Activated naive CD4-positive, alpha-beta T cell treated with anti-CD3 and anti-CD28 coated beads, Interleukin-2, amount 50 U/mL, for 16 hours (primary cell): ENCODE results near the gene MCM3.

ENCODE experiments used
- DNase-seq: peaks from one replicate; pipeline ENCODE4 v3.0.0-alpha.2; 2020

Gene MCM3

DNA sequence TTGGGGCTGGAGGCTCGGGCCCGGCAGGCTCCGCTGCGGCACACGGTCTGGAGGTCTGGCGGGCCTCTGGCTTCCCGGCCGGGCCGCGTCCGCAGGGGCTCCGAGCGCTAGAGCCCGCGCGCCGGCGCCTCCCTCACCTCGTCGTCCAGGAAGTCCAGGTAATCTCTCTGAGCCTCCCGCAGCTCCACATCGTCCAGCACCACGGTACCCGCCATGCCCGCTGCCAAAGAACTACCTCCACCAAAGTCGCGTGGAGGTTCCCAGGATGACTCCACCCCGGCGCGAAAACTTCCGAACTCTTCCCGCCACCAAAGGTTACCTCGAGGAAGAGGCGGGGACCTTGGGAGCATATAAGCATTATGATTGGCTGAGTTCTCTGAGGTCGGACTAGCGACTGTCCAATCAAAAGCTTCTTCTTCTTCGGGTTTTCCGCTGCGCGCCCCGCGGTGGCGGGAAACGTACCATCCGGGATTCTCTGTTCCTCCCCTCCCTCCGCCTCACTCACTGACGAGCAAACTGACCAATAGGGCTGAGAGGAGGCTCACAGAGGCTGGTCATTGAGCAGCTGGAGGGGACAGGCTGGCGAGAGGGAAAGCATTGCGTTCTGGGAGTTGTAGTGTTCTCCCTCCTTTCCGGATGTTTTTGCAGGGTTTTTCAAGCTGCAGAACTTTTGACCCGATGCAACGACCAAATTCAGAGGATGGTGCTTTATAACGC lies at the start of gene MCM3:
Gene MCM3 (minus strand): TSS at position 283 of the 717 bp plus-strand sequence. CDS start 68 bp downstream, at position 215.
- DNase-seq: peak; percentile 93

DNA sequence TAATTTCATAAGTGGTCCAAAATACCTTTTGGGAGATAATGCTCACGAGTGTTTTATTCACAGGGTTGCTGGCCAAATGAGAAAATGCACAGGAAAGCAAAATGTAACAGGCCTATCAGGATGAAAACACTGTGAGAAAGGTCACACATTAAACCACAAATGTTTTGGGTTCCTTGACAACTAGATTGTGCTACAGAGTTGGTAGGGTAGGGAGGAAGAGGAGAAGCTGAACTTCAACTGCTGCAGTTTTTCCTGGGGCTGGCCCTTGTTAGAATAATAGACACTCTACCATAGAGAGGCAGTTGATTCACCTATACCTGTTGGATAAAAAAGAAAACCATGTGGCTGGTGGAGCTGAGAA lies 49.3 kb upstream of the MCM3 start:
- no peak for DNase-seq

DNA sequence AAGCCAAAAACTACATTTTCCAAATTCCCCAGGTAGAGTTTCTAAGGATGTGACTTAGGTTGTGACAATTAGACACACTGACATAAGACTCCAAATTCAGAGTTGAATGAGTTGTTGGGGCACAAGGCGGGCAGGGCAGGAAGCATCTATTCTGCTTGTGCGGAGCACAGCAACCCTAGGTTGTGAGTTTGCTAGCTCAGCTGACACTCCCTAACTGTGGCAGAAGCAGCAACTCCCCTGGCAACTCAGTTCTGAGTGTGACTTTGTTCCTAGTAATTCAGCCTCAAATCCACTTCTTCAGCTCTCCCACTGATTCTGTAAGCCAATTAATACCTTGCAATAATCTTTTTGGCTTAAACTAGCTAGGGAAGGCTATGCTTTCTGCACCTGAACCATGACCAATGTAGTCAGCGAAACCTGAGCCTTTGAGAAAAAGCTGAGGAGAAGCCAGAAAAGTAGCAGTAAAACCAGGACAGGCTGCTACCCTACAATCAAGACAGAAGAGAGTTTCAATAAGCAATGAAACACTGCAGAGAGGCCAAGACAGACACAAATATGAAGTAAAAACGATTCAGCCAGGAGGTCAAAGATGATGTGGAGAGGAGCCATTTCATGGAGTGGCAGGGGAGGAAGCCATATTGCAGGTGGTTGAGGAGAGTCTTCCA lies 47.4 kb upstream of the MCM3 start:
- no peak for DNase-seq

DNA sequence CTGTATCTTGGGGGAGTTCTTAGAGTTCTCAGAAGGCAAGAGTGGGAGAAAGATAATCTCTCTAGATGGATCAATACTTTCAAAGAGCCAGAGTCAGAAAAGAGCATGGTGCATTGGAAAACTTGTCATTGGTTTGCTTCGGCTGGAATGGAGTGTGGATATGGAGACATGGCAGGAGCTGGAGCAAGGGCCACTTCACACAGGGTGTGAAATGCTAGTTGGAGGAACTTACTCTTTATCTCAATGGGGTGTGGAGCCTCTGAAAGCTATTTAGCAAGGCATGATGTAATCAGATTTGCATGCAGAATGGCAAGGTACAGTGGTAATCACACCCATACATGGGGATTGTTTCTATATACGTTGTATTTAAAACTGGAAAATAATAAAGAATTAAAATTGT lies 45.9 kb upstream of the MCM3 start:
- DNase-seq: no peak

- DNase-seq: no peak
Measured at GRCh38 chr6:52328729-52329128, 44.2 kb upstream of the MCM3 start.

DNA sequence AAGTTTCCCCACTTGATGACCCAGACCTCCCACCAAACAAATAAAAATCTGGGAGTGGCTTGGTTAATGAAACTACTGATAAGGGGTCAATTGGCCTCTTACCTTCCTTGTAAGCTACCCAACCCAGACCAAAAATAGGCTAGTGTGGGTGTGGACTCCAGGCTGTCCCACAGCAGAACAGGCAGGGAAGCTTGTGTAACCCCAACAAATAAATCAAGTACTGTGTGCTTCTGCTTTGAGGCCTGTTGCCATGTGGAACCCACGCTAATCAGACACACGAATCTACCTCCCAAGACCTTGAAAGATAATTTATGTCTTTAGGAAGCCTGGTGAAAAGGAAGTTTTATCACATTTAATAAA lies 43.7 kb upstream of the MCM3 start:
- DNase-seq: no peak

DNA sequence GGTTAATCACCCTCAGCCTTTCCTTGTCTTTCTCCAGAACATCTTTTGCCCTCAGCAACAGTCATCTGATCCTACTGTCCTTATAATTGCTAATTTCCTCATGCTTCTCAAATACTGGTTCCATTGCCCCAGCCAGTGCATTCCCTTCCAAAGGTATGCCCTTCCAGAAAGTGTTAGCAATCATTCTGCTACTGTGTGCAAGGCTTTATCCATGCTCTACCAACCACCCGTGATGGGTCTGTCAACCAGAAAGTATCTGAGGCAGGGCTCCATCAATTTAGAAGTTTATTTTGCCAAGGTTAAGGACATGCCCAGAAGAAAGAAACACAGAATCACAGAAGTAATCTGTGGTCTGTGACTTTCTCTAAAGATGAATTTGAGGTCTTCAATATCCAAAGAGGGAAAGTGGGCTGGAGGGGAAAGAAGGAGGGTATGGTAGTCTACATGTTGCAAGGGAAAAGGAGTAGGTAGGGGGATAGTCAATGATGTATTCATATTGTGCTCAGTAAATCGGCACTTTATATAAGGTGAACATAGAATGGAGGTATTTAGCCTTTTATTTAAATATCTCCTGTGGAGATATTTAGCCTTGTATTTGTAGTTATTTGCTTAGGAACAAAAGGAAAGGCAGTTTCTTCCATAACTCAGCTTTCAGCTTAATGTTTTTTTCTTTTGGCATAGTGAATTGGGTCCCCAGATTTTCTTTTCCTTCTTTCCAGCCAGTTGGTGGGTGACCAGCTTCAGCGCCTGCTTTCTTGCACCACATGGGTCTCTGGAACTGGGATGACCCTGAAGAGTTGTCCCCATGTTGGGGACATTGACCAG lies 42.2 kb upstream of the MCM3 start:
- DNase-seq: no peak

DNA sequence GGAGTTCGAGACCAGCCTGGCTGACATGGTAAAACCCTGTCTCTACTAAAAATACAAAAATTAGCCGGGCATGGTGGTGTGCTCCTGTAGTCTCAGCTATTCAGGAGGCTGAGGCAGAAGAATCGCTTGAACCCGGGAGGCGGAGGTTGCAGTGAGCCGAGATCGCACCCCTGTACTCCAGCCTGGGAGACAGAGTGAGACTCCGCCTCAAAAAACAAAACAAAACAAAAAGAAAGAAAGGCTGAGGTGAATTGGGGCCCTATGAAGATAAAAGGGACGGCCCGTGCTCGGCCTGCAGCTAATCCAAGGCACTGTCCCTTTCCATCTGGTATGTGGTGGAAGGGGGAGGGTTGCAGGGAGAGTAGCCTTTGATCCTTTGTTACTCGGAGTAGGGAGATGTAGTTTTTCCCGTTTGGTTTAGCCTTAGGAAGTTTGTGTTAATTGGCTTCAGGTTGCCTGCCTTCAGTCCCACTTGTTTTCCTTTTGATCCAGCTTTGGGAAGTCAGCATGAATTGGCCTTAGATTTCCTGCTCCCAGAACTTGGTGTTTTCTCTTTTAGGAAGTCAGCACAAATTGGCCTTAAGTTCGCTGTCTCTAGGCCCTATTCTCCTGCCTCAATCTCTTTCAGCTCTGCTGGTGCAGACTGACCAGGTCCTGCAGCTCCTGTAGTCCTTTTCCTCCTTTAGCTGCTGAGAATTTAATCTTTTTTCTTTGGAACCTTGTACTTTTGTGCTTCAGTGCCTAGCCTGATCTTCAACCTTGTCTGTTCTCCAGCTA lies 41.3 kb upstream of the MCM3 start:
- DNase-seq: no peak

DNA sequence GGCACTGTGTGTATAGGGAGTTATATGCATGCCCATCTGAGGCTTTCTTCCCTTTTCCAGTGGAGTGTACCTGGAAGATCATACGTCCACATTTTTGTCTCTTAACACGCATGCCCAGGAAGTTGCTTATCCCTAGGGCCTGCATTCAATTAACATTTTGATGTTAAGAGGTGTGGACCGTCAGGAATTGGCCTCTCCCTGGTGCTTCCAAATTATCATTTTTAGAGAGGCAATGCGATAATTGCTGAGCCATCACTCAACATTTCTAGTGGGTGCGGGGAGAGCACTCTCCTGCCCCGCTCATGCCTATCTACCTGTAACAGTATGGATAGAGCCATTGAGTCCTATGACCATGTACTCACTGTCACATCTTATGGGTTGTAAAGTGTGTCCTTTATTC lies 39.6 kb upstream of the MCM3 start:
- no peak for DNase-seq

DNA sequence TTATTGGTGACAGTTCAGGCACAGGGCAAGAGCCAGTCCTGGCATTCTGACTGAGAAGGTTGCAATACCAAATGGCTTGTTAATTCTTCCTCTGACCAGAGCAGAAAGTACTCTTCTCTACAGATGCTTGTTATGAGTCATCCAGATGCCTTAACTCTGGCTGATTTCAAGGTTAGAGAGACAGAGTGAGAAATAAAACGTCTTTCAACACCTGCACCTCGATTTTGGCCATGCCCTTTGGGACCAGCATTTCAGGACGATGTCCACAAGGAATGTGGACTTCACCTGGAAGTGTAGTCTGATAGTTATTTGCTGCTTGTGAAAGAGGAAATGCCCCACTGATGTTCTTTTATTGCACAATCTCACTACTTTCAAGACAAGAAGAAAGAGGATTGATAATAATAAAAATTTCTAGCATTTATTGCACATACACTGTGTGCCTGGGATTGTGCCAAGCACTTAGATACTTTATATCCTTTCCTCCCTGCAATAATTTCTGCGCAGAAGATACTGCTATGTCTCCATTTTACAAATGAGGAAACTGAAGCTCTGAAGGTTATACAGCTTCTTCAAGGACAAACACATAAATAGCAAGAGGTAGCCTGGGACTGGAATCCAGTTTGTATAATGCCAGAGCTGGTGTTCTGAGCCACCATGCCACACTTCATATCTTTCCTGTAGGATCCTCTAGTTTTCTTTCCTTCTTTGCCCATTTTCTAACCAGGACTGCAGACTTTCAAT lies 33.5 kb upstream of the MCM3 start:
- DNase-seq: no peak

- no peak for DNase-seq
Measured at GRCh38 chr6:52317211-52317610, 32.7 kb upstream of the MCM3 start.

DNA sequence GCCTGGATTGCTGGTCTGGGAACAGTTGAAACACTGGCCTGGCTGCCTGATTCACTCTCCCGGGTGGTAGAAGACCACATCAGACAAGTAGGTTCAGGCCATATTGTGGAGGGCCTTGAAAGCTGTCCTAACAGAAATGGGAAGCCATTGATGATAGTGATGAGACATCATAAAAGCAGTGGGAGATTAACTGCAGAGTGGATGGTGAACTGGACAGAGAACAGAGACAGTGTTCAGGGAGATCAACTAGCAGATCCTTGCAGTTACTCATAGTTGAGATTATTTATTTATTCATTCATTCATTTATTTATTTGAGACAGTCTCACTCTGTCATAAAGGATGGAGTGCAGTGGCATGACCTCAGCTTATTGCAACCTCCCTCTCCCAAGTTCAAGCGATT lies 30.2 kb upstream of the MCM3 start:
- DNase-seq: no peak

DNA sequence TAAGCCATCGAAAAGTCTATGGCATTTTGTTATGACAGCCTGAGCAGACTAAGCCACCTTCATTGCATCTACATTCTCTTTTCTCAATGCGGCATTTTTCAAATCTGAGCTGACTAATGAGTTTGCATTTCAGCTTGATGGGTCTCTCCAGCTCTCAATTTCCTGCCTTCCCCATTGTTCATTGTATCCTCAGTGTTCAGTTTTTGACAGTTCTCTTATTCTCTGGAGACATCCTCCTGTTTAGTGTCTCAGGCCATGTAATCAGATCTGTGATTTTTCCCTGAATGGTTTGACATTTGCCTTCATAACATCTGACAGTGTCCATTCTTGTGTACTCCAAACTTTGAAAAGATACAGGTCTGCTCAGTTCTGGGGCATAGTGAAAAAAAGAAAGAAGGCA lies 27.9 kb upstream of the MCM3 start:
- DNase-seq: no peak

- no peak for DNase-seq
Measured at GRCh38 chr6:52310932-52311331, 26.4 kb upstream of the MCM3 start.

- DNase-seq: no peak
Measured at GRCh38 chr6:52307900-52308372, 23.4 kb upstream of the MCM3 start.

- DNase-seq: no peak
Measured at GRCh38 chr6:52306972-52307870, 22.7 kb upstream of the MCM3 start.

- no peak for DNase-seq
Measured at GRCh38 chr6:52305948-52306767, 21.6 kb upstream of the MCM3 start.

GRCh38 chr6:52305411-52305810 lies 20.9 kb upstream of the MCM3 start:
- DNase-seq: no peak

DNA sequence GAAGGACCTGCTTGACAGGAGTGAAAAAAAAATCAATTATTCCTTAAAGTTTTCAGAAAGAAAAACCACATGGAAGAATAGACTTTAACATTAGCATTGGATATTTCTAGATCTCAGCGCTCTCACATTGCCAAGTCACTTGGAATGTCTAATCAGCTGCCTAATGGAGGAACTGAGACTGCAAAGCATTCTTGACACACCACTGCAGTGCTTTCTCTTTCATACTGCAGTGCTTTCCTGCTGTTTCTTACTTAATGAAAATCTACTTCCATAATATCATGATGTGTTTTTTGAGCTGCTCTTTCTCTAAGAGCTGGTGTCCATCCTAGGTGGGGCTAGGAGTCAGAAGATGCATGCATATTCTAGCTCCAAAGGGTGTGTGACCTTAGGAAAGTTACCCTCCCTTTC lies 20.4 kb upstream of the MCM3 start:
- DNase-seq: no peak

DNA sequence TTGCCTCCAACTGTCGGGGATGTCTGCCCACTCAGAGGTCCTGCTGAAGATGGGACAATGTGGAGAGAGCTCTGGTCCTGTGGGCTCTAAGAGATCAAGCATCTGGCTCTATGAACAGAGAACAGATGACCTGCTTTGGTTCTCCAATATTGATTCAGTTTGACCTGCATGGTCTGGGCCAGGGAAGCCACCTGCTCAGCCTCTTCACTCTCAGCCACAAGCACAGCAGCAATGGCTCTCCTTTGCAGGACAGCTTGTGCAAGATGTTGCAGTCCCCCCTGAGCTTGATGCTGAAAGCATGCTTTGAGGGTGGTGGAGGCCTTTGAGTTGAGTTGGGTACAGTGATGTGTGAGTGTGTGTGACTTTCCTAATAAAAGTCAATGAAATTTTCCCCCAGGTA lies 18.6 kb upstream of the MCM3 start:
- DNase-seq: no peak
